KG1 (cell line): ENCODE data around the gene AHCYL2.
"Not testable (repeated sequence)": the region's sequence is repeated elsewhere in the genome, so short reads cannot be mapped to it uniquely, and the experiment has no call there.

Source experiments
- DNase-seq: peaks from one replicate; lab custom pipeline; 2025; lab: John Stamatoyannopoulos, UW

The AHCYL2 gene

GRCh38 chr7:129454249-129454551 is 229.4 kb downstream of the AHCYL2 start:
- no peak for DNase-seq

GRCh38 chr7:129456421-129456820 is 231.6 kb downstream of the AHCYL2 start:
- no peak for DNase-seq

DNA sequence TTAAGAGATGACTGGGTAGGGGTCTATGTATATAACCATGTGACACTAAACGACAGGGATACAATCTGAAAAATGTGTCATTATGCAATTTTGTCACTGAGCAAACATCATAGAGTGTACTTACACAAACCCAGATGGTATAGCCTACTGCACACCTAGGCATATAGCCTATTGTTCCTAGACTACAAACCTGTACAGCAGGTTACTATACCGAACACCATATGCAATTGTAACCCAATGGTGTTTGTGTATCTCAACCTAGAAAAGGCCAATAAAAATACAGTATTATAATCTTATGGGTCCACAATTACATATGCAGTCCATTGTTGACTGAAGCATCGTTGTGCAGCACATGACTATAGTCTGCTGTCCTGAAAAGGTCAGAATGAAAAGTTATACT is 232.3 kb downstream of the AHCYL2 start:
- DNase-seq: no peak

DNA sequence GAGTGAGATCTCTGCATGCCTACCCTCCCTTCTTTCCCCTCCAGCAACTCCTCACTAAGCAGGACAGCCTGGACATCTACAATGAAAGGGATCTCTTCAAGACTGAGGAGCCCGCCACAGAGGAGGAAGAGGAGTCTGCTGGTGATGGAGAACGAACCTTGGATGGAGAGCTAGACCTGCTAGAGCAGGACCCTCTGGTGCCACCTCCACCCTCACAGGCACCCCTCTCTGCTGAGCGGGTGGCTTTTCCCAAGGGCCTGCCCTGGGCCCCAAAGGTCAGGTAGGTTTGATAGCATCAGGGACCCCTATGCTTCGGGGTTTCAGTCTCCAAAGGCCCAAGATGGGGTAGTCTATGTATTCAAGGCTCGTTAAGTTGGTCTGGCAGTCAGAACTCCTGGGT is 233.3 kb downstream of the AHCYL2 start:
- DNase-seq: no peak

- DNase-seq: no peak
Measured at GRCh38 chr7:129461809-129462208, 237.0 kb downstream of the AHCYL2 start.

- no peak for DNase-seq
Measured at GRCh38 chr7:129462420-129462819, 237.6 kb downstream of the AHCYL2 start.

GRCh38 chr7:129464194-129464593 is 239.4 kb downstream of the AHCYL2 start:
- DNase-seq: no peak

GRCh38 chr7:129465080-129465479 is 240.2 kb downstream of the AHCYL2 start:
- DNase-seq: no peak

DNA sequence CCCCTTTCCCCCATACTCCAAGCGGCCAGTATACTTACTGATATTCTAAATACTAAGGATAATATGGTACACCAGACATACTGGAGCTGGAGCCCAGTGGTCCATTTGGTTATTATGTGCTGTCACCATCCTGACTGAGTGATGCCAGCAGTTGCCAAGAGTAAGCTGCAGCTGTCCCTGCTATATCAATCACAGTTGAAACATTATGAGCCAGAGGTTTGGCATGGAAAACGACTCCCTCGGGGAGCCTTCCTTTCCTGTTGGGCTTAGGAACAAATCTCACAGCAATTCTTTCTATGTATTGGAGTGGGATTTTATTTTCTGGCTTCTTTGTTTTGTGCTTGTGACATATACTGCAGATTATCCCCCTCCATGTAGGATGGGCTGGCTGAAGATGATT is 242.0 kb downstream of the AHCYL2 start:
- DNase-seq: no peak

DNA sequence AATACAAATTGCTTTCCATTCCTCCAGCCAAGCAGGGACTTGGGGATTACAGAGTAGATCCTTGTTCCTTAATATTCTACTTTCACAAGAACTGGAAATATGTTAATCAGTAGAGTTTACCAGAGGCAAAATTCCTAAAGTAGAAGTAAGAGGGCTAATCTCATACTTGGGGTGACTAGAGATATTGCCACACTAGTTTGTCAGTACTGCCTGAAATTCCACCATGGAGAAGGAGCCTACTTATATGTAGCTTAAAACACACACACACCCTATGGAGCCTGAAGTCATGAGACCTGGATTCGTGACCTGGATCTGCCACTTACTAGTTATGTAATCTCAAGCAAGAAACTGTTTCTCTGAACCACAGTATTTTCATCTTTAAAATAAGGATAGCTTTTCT is 243.3 kb downstream of the AHCYL2 start:
- no peak for DNase-seq

DNA sequence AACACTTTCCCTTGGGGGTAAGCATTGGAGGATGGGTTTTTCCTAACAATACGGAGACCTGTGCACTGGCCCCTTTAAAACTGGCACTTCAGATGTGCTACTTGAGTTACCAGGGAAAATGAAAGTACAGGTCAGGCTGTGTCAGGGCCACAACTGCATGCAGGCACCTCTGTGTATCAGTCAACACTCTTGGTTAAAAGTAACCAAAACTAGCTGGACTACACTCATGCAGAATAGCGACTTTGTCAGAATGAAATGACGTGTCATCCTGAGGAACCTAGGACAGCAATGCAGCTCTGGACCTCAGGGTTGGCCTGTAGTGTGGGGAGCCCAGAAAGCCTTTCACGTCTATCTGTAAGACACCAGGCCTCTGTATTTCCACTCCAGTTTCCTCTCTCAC is 243.7 kb downstream of the AHCYL2 start:
- no peak for DNase-seq

DNA sequence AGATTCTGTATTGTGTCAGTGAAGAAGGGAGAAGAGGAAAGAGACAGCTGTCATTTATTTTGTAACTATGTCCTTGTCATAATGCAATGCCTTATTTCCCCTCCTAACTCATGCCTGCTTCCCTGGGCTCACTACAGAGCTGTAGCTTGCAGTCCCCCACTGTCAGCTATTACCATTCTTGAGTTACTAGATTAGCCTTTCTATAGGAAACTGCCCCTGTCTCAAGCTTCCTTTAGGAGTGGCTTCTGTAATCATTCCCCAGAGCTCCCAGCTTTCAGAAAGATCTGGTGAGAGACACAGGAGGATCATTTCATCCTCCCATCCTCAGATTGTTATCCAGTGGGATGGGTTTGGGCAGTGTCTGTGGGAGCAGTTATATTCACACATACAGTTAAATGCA is 245.1 kb downstream of the AHCYL2 start:
- no peak for DNase-seq

DNA sequence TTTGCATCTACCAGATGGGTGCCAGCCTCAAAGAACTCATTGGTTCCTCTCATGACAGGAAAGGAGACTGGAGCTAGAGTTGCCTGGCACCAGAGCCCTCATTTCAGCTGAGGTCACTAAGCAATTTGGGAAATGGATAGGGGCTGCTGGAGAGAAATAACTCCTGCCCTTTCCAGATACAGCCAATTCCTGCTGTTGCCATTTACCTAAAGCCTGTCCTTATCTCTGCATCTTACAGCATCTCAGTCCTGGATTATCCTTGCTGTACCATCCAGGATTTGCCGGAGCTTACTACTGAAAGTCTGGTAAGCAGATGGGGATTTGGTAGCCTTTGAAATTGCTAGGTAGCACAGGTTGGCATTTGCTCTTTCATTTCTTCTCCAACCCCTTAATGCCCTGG is 245.6 kb downstream of the AHCYL2 start:
- no peak for DNase-seq

- no peak for DNase-seq
Measured at GRCh38 chr7:129471402-129471827, 246.6 kb downstream of the AHCYL2 start.

DNA sequence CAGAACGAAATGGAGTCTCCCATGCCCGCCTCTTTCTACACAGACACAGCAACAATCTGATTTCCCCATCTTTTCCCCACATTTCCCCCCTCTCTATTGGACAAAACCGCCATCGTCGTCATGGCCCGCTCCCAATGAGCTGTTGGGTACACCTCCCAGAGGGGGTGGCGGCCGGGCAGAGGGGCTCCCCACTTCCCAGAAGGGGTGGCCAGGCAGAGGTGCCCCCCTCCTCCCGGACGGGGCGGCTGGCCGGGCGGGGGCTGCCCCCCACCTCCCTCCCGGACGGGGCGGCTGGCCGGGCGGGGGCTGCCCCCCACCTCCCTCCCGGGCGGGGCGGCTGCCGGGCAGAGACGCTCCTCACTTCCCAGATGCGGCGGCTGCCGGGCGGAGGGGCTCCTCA is 251.1 kb downstream of the AHCYL2 start:
- DNase-seq: not testable (repeated sequence)

GRCh38 chr7:129476398-129476797 is 251.6 kb downstream of the AHCYL2 start:
- not testable (repeated sequence) for DNase-seq
